Stimulated activated CD4-positive, alpha-beta T cell treated with anti-CD3 and anti-CD28 coated beads, TNF-alpha, amount 100 ng/mL, for 48 hours (primary cell): ENCODE measurements around the gene IQGAP2.
"Not testable (repeated sequence)": the region's sequence is repeated elsewhere in the genome, so short reads cannot be mapped to it uniquely, and the experiment has no call there.

Source experiments
- DNase-seq, 3 donors: peaks; one replicate each; pipeline ENCODE4 v3.0.0-alpha.2; 2020; ENCODE audit warnings: low read depth in 3 of 3

Gene IQGAP2, protein sequence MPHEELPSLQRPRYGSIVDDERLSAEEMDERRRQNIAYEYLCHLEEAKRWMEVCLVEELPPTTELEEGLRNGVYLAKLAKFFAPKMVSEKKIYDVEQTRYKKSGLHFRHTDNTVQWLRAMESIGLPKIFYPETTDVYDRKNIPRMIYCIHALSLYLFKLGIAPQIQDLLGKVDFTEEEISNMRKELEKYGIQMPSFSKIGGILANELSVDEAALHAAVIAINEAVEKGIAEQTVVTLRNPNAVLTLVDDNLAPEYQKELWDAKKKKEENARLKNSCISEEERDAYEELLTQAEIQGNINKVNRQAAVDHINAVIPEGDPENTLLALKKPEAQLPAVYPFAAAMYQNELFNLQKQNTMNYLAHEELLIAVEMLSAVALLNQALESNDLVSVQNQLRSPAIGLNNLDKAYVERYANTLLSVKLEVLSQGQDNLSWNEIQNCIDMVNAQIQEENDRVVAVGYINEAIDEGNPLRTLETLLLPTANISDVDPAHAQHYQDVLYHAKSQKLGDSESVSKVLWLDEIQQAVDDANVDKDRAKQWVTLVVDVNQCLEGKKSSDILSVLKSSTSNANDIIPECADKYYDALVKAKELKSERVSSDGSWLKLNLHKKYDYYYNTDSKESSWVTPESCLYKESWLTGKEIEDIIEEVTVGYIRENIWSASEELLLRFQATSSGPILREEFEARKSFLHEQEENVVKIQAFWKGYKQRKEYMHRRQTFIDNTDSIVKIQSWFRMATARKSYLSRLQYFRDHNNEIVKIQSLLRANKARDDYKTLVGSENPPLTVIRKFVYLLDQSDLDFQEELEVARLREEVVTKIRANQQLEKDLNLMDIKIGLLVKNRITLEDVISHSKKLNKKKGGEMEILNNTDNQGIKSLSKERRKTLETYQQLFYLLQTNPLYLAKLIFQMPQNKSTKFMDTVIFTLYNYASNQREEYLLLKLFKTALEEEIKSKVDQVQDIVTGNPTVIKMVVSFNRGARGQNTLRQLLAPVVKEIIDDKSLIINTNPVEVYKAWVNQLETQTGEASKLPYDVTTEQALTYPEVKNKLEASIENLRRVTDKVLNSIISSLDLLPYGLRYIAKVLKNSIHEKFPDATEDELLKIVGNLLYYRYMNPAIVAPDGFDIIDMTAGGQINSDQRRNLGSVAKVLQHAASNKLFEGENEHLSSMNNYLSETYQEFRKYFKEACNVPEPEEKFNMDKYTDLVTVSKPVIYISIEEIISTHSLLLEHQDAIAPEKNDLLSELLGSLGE (N-terminal part only)

GRCh38 chr5:76402886-76403765 is at the start of gene IQGAP2:
Gene IQGAP2, plus strand, starts transcription at chr5:76403285. Its CDS starts 261 bp downstream, at chr5:76403546.
- peak; percentile 57 to 72 (median 64) for DNase-seq

DNA sequence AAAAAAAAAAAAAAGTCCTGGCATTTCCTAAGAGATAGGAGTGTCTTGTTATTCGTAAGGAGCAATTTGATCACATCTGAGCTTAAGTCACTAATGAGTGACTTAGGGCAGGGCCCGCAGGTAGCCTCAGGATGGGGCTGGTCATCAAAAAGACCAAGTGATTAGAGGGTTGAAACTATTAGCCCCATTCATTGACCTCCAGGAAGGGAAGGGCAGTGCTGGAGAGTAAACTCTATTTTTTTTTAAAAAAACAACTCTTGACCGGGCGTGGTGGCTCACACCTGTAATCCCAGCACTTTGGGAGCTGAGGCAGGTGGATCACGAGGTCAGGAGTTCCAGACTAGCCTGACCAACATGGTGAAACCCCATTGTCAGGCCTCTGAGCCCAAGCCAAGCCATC is 46.2 kb upstream of the IQGAP2 start:
- DNase-seq = no peak

GRCh38 chr5:76363352-76364225 is 39.5 kb upstream of the IQGAP2 start:
- no peak for DNase-seq

GRCh38 chr5:76364226-76364589 is 38.9 kb upstream of the IQGAP2 start:
- no peak for DNase-seq

- DNase-seq = no peak
Observed at GRCh38 chr5:76365561-76365960, 37.5 kb upstream of the IQGAP2 start.

- DNase-seq = no peak
Observed at GRCh38 chr5:76366596-76366995, 36.5 kb upstream of the IQGAP2 start.

DNA sequence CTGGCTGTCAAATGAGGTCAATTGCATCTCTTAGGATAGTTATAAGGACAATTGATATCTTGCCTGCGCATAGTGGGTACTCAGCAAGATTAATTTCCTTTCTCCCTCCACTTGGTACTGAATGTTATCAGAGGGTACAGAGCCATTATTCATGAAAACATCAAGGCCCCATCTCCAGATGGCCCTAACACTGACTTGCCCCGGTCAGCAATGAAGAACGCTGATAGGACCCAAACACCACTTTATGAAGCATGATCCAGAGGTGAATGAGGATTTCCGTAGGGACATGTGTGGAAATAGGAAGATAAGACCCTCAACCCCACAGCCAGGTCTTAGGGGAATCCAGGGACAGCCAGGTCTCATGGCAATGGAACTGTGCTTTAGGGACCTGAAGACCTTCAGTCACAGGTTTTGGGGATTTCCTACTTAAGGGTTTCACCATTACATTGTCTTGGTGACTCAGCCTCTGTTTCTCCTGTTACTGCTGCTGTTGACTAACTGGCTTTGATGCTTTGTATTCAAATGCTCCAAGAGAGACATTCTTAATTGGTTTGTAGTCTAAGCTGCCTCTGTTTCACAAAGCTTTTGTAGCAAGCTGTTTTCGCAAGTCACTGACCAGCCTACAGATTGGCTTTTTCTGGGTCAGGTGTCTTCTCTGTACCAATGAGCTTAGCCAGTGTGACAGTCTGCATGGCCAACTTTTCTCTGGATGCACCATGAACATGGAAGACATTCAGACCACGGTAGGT is 35.3 kb upstream of the IQGAP2 start:
- peak in 2 of 3 donors; percentile 22 to 25 for DNase-seq

GRCh38 chr5:76368941-76369340 is 34.1 kb upstream of the IQGAP2 start:
- DNase-seq = no peak

- not testable (repeated sequence) for DNase-seq
Observed at GRCh38 chr5:76369668-76370067, 33.4 kb upstream of the IQGAP2 start.

DNA sequence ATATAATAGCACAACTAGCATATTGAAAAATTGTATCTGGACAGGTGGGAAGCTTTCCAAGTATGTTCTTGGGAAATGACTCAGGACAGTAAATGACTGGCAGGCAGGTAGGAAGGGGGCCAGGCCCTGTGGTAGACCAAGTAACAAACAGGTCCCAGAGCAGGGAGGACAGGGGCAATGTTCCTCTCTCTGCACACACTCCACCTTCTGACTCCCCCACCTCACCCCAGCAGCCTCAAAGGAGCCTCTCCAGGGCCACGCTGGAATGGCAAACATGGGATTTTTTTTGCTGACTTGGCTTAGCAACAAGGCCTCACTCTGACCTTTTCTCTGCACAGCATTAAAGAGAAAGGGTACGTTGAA is 31.1 kb upstream of the IQGAP2 start:
- DNase-seq = no peak

DNA sequence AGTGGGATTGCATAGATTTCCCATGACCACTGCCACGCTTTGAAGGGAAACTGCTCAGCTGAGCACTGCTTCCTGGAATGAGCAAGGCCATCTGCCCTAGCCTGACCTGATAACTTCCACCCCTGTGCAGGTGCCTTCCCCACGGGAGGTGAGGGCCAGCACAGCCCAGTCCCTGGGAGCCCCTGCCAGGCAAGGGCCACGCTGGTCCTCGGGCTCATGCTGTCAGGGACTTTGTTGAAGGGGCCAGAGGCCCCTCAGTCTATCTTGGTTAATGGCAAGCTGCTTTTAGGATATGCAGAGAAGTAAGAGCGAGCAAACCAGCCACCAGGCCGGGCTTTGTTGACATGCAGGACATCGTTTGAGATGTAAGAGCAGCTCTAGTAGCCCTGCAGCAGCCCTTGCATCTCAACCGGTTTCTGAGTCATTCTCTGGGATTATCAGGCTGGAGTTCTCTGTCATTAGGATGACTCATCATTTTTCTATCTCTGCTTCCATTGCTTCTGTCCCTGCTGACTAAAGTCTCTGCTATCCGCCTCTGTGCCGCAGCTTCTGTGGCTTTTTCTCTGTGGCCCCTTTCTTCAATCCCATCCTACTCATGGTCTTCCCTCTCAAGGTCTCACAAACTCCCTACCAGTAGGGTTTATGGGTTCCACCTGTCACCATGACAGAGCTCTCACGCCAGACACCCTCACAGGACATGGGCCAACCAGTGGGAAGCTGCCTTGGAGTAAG is 30.6 kb upstream of the IQGAP2 start:
- no peak for DNase-seq

DNA sequence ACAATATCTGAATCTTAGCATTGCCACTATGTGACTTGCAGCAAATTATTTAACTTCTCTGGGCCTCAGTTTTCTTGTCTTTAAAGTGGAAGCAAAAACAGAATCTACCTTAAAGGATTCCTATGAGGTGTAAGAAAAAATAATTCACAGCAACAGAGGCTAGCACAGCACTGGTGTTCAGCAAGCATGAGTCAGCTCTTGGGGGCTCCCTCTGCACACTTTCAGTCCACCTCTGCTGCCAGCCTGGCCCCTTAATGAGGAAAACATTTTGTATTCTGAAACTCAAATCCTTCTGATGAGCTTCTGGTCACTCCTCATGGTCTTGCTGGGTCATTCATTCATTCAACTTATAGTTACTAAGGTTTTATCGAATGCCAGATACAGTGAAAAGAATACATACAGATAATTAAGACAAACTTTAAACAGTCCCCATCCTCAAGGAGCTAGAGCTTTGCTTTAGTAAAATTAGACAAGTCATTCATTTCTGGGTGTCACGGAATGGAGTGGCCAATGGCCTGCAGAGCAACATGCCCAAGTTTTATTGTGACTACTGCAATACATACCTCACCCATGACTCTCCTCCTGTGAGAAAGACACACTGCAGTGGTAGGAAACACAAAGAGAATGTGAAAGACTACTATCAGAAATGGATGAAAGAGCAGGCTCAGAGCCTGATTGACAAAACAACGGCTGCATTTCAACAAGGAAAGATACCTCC is 26.8 kb upstream of the IQGAP2 start:
- no peak for DNase-seq

- DNase-seq = no peak
Observed at GRCh38 chr5:76376866-76377230, 26.2 kb upstream of the IQGAP2 start.

GRCh38 chr5:76378355-76378754 is 24.7 kb upstream of the IQGAP2 start:
- no peak for DNase-seq

GRCh38 chr5:76379316-76379715 is 23.8 kb upstream of the IQGAP2 start:
- no peak for DNase-seq

- DNase-seq = no peak
Observed at GRCh38 chr5:76379855-76380254, 23.2 kb upstream of the IQGAP2 start.

DNA sequence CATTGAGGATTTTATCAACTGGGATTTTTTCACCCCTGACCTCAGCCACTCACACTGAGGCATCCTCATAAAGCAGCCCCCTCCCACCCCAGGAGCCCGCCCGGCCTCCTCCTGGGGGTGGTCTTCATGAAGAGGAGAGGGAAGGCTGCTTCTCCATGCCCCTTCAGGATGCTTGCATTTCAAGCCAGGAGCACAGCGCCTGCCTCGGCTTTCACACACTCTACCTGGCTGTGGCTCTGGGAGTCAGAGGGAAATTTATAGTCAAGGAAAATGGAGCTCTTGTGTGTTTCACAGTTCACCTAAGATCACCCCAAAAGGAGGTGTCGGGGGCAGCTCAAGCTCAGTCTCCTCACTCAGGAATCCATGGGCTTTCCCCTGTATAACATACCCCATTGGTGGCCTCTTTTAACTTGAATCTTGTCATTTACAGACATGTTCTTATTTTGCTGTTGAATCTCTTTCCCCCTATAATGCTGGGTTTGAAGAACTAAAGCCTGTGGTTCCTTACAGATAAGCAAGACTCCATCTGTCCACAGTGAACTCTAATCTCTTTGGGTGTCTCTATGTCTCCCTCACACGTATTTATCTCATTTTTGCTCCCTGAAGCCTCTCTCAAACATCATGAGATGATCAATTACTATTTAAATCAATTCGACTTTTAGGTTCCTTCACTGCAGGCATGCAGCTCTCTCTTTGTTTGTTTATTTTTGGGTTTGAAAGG is 22.6 kb upstream of the IQGAP2 start:
- no peak for DNase-seq
